GM18517 (cell line): ENCODE results near the gene FBRSL1.

Experiments
- ATAC-seq: cut with Tn5 transposase; IDR thresholded peaks from one replicate; pipeline ENCODE4 v1.9.1; 2021; ENCODE audit warnings: mild to moderate bottlenecking, moderate library complexity; ENCODE audit not compliant: unreplicated experiment

FBRSL1 gene

GRCh38 chr12:132554845-132555630 is 65.1 kb downstream of the FBRSL1 start:
- no peak for ATAC-seq

- ATAC-seq, result no peak
These were observed 65.7 kb downstream of the FBRSL1 start for GRCh38 chr12:132555686-132556085.

- no peak for ATAC-seq
These were observed 66.3 kb downstream of the FBRSL1 start for GRCh38 chr12:132556216-132556615.

- no peak for ATAC-seq
These were observed 66.8 kb downstream of the FBRSL1 start for GRCh38 chr12:132556801-132557200.

GRCh38 chr12:132557291-132558015 is 67.5 kb downstream of the FBRSL1 start:
- ATAC-seq, result no peak

GRCh38 chr12:132558042-132558856 is 68.3 kb downstream of the FBRSL1 start:
- no peak for ATAC-seq

GRCh38 chr12:132558861-132559623 is 69.1 kb downstream of the FBRSL1 start:
- no peak for ATAC-seq

GRCh38 chr12:132559652-132560363 is 69.9 kb downstream of the FBRSL1 start:
- ATAC-seq, result no peak

- no peak for ATAC-seq
These were observed 70.3 kb downstream of the FBRSL1 start for GRCh38 chr12:132560364-132560613.

GRCh38 chr12:132560614-132561426 is 70.9 kb downstream of the FBRSL1 start:
- ATAC-seq, result no peak
